Fibroblast of lung (primary cell): Measurements from ENCODE around the gene FABP6.

Experiments
- EZH2 ChIP-seq: IDR thresholded peaks from 2 replicates; pipeline ENCODE4 v1.5.1; 2012; ENCODE audit warnings: low read length, control low read depth, mild to moderate bottlenecking; ENCODE audit errors: missing control alignments
- TF ChIP-seq, protein P1 (sequence below), 2 donors: IDR thresholded peaks in 1 of 2; conservative IDR thresholded peaks in 1 of 2; 1 replicate in 1 of 2; 2 replicates in 1 of 2; pipeline ENCODE4 v1.5.1; 2011 to 2012; ENCODE audit warnings: low read length in 2 of 2, control low read depth in 1 of 2, inconsistent platforms in 1 of 2, low read depth in 1 of 2, mild to moderate bottlenecking in 1 of 2

DNA sequence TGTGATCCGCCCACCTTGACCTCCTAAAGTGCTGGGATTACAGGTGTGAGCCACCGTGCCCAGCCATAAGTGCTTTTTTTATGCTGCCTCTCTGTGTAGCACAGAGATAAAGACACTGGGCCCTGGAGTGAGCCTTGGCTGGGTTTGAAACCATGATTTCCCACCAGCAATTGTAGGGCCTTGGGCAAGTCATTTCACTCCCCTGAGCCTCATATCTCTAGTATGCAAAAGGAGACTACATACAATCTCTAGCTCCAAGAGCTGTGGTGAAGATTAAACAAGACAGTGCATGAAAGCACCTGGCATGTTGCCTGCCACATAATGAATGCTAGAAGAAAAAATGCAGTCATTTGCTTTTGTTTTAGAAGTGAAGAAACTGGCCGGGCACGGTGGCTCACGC is 3.9 kb downstream of the FABP6 start:
- TF ChIP-seq, protein P1, sequence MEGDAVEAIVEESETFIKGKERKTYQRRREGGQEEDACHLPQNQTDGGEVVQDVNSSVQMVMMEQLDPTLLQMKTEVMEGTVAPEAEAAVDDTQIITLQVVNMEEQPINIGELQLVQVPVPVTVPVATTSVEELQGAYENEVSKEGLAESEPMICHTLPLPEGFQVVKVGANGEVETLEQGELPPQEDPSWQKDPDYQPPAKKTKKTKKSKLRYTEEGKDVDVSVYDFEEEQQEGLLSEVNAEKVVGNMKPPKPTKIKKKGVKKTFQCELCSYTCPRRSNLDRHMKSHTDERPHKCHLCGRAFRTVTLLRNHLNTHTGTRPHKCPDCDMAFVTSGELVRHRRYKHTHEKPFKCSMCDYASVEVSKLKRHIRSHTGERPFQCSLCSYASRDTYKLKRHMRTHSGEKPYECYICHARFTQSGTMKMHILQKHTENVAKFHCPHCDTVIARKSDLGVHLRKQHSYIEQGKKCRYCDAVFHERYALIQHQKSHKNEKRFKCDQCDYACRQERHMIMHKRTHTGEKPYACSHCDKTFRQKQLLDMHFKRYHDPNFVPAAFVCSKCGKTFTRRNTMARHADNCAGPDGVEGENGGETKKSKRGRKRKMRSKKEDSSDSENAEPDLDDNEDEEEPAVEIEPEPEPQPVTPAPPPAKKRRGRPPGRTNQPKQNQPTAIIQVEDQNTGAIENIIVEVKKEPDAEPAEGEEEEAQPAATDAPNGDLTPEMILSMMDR (conservative IDR thresholded peaks at IDR 0.05 in 1 of 2, IDR thresholded peaks at IDR 0.05 in 1 of 2; ENCODE audit: low read depth in 1 of 2, low read length in 2 of 2), result no peak
- no peak for TF ChIP-seq EZH2
